Adipocyte (in vitro differentiated cells): ENCODE measurements around the gene LTO1.
"Not testable (repeated sequence)": the region's sequence is repeated elsewhere in the genome, so short reads cannot be mapped to it uniquely, and the experiment has no call there.

Experiments
- DNase-seq: peaks from one replicate; pipeline ENCODE4 v3.0.0-alpha.2; 2015; ENCODE audit warnings: low read depth
- H3K27me3 ChIP-seq: replicated peaks from 2 replicates; pipeline ENCODE4 v1.7.0; 2013; ENCODE audit warnings: mild to moderate bottlenecking, low read length, moderate library complexity; ENCODE audit not compliant: control insufficient read depth, insufficient read depth
- H3K36me3 ChIP-seq: 2 replicates; pipeline ENCODE4 v1.7.0; 2013; ENCODE audit warnings: low read length, mild to moderate bottlenecking, moderate library complexity; ENCODE audit not compliant: control insufficient read depth, insufficient read depth, severe bottlenecking
- H3K4me1 ChIP-seq: 2 replicates; pipeline ENCODE4 v1.7.0; 2013; ENCODE audit warnings: mild to moderate bottlenecking, low read length, moderate library complexity; ENCODE audit not compliant: control insufficient read depth, insufficient read depth
- H3K4me3 ChIP-seq: 2 replicates; pipeline ENCODE4 v1.7.0; 2013; ENCODE audit warnings: mild to moderate bottlenecking, low read length, moderate library complexity
- H3K9ac ChIP-seq: 2 replicates; pipeline ENCODE4 v1.7.0; 2013; ENCODE audit warnings: mild to moderate bottlenecking, low read length, moderate library complexity
- H3K9me3 ChIP-seq: 2 replicates; pipeline ENCODE4 v1.7.0; 2013; ENCODE audit warnings: mild to moderate bottlenecking, low read length, moderate library complexity; ENCODE audit not compliant: control insufficient read depth

The LTO1 gene

DNA sequence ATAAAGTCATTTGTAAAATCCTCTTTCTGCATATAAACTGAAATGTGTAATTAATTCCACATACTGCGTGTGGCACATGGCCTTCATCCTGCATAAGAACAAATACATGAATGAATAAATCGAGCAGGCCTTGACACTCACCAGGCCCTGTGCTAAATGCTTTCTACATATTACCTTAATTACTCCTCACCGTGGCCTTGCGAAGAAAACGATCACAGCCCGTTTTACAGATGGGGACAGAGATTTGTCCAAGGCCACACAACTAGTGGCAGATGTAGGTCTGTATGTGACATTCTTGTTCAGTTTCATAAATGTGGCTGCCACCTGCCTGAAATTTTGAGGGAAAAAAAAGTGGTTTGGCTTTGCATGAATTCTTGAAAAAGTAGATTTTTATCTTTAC is 40.0 kb downstream of the LTO1 start:
- H3K27me3 ChIP-seq: no peaks in the 10 kb centered on the region
- DNase-seq: no peak

DNA sequence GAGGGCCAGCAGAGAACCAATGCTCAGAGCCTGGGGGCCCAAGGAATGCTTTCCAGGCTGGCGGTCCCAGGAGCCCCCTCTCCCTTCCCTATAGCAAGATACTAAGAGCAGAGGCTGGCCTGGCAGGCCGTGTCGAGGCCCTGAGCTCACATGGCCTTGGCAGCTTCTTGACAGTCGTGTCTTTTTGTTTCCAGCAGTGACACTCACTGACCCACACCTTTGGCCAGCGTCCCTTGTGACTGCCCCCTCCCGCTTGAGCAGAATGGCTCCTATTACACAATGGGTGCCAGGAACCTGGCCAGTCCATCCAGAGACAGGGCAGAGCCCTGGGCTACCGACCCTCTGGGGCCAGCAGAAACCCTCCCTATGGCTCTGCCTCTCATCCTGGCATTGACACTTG is 40.6 kb downstream of the LTO1 start:
- Histone ChIP-seq H3K4me3 (no peak overlapping the region), H3K9ac (no peak overlapping the region), H3K36me3 (no peaks in the 10 kb centered on the region), H3K27me3 (no peaks in the 10 kb centered on the region), H3K9me3 (peaks cover 6% of the 10 kb centered on the region), H3K4me1 (peaks cover 18% of the 10 kb centered on the region)
- no peak for DNase-seq

More for the DNA sequence above, 40.0 kb downstream of the LTO1 start:
- Histone ChIP-seq H3K4me1 (peaks cover 24% of the 10 kb centered on the region), H3K4me3 (no peak overlapping the region), H3K9me3 (no peaks in the 10 kb centered on the region), H3K9ac (no peak overlapping the region), H3K36me3 (no peaks in the 10 kb centered on the region)

DNA sequence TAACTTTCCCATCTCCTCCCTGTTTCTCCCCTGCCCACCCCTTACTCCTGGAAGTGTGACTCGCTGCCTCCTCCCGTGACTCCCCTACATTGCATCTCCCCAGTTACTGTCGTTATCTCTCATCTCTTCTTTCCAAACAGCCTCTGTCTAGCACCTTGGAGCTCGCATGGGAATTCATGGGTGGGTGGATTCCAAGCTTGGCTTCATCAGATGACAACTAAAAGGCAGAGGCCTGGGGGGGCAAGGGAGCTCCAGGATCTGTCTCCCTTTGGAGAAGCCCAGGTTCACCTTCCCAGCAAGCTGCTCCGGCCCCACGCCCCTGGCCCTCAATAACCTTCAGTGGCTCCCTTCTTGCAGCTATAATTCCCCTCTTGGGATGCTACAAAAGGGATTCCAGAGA is 41.1 kb downstream of the LTO1 start:
- no peaks in the 10 kb centered on the region for H3K27me3 ChIP-seq
- DNase-seq: no peak
- H3K4me3 ChIP-seq: no peak overlapping the region

DNA sequence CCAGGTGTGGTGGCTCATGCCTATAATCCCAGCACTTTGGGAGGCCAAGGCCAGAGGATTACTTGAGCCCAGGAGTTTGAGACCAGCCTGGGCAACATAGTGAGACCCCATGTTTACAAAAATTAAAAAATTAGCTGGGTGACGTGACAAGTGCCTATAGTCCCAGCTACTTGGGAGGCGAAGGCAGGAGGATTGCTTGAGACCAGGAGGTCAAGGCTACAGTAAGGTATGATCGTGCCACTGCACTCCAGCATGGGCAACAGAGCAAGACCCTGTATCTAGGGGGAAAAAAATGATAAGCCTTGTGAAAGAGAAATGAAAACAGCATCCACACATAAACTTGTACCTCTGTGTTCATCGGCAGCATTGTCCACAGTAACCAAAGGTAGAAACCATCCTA is 42.3 kb downstream of the LTO1 start:
- Histone ChIP-seq H3K4me1 (peaks cover 15% of the 10 kb centered on the region), H3K27me3 (no peaks in the 10 kb centered on the region), H3K4me3 (no peak overlapping the region), H3K9me3 (peaks cover 8% of the 10 kb centered on the region), H3K9ac (no peak overlapping the region), H3K36me3 (no peaks in the 10 kb centered on the region)
- no peak for DNase-seq

More for the DNA sequence above, 41.1 kb downstream of the LTO1 start:
- Histone ChIP-seq H3K9me3 (peaks cover 8% of the 10 kb centered on the region), H3K9ac (no peak overlapping the region), H3K36me3 (no peaks in the 10 kb centered on the region), H3K4me1 (peaks cover 18% of the 10 kb centered on the region)

DNA sequence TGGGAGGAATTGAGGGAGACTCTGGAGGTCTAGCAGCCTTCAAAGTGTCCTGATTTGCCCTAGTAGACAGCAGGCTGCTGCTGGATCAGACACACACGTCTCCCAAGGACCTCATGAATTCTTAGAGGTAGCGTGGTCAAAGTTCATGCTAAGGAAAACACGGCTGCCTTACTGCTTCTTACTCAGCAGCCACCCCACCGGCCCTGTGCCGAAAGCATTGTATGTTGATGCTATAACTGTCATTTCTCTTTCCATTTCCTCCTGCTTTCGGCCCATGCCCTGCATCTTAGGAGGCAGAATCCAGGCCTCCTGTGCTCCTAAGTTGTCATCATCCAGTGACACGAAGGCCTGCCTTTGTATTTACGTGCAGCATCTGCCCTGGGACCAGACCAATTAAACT is 44.7 kb downstream of the LTO1 start:
- H3K27me3 ChIP-seq: no peaks in the 10 kb centered on the region
- DNase-seq: no peak
- peaks cover 8% of the 10 kb centered on the region for H3K9me3 ChIP-seq
- H3K9ac ChIP-seq: no peak overlapping the region
- no peaks in the 10 kb centered on the region for H3K36me3 ChIP-seq
- H3K4me3 ChIP-seq: no peak overlapping the region
- H3K4me1 ChIP-seq: no peaks in the 10 kb centered on the region

DNA sequence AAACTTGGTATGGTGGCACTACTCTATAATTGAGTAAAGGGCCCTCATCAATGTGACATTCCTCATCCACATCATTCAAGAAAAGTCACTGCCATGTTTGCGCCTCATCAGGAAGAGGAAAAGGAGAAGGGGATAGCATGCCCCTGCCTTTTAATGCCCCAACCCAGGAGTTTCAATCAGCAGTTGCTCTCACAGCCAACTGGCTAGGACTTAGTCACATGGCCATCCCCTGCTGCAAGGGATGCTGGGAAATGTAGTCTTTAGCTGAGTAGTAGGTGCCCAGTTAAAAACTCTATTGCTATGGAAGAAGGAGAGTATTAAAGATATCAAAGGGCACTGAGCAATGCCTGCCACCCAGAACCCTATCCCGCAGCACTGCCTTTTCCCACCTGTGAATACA is 45.1 kb downstream of the LTO1 start:
- H3K36me3 ChIP-seq: no peaks in the 10 kb centered on the region
- no peak overlapping the region for H3K9ac ChIP-seq

DNA sequence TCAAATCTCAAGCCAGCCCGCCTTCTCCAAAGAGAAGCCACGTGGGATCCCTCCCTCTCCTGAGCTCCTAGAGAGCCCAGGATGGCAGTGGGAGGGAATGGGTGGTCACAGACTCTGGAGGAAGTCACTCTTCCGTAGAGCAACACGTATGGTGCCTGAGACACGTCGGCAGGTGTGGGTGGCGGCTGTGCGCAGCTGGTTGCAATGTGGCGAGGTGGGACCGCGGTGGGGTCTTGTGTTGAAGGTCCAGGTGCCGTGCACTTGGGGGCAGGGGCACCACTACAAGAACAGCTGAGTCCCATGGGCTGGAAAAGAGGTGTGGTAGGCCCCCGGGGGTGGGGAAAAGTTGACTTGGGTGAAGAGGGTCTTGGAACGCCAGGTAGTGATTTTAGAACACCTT is 47.6 kb downstream of the LTO1 start:
- Histone ChIP-seq H3K4me3 (no peak overlapping the region), H3K9me3 (peaks cover 8% of the 10 kb centered on the region), H3K27me3 (no peaks in the 10 kb centered on the region), H3K9ac (no peak overlapping the region), H3K4me1 (no peaks in the 10 kb centered on the region), H3K36me3 (no peaks in the 10 kb centered on the region)
- no peak for DNase-seq

More for the DNA sequence above, 45.1 kb downstream of the LTO1 start:
- Histone ChIP-seq H3K4me3 (no peak overlapping the region), H3K27me3 (no peaks in the 10 kb centered on the region), H3K9me3 (peaks cover 8% of the 10 kb centered on the region), H3K4me1 (no peaks in the 10 kb centered on the region)
- no peak for DNase-seq

DNA sequence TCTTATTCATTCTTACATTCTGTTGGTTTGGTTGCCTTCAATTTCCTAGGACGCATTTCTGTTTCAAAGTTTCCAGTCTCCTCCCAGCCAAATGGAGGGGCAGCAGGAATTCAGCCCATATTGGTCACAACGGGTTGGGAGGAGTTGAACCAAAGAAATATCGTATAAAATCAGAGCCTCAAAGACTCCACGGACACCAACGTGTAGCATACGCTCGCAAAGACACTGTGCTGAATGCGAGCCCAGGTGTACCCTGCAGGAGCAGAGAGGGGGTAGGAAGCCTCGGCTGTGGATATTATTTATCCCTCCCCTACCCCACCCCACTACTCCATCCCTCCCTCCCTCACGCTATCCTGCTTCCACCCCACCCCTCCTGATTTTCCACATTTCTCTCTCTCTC is 49.7 kb downstream of the LTO1 start:
- Histone ChIP-seq H3K36me3 (no peaks in the 10 kb centered on the region), H3K4me3 (no peak overlapping the region), H3K4me1 (peaks cover 3% of the 10 kb centered on the region), H3K9ac (no peak overlapping the region), H3K9me3 (peaks cover 8% of the 10 kb centered on the region), H3K27me3 (no peaks in the 10 kb centered on the region)
- no peak for DNase-seq

DNA sequence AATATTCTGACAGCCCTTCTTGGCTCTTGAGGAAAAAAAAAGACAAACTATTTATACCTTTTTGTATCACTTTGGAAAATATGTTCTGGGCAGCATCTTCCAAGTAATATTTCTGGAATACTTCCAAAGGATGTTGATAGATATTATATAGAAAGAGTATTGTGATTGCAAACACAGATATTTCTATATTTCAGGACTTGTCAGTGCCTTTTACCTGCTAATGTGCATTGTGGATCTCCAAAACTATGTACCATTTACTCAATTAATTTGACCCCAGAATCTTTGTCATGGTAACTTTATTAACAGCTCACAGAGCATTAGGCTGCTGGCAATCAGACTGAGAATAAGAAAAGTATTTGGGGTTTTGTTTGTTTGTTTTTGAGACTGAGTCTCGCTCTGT is 50.9 kb downstream of the LTO1 start:
- Histone ChIP-seq H3K27me3 (no peaks in the 10 kb centered on the region), H3K4me3 (no peak overlapping the region), H3K9ac (no peak overlapping the region), H3K36me3 (no peaks in the 10 kb centered on the region), H3K4me1 (peaks cover 5% of the 10 kb centered on the region), H3K9me3 (no peaks in the 10 kb centered on the region)
- no peak for DNase-seq

DNA sequence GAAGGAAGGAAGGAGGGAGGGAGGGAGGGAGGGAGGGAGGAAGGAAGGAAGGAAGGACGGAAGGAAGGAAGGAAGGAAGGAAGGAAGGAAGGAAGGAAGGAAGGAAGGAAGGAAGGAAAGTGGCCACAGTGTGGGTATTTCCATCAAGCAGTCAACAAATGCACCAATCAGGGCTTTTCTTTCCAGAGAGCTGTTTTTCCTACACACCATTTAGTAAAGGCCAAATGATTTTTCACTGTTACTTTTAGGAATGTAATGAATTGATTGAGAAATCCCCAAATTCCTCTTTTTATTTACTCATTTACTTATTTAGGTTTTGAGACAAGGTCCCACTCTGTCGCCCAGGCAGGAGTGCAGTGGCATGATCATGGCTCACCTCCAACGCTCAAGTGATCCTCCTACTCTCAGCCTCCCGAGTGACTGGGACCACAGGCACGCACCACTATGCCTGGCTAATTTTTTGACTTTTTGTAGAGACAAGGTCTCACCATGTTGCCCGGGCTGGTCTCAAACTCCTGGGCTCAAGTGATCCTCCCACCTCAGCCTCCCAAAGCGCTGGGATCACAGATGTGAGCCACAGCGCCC is 53.0 kb downstream of the LTO1 start:
- H3K4me3 ChIP-seq, H3K4me1 ChIP-seq, H3K27me3 ChIP-seq, H3K9ac ChIP-seq, DNase-seq, H3K9me3 ChIP-seq, H3K36me3 ChIP-seq: not testable (repeated sequence)

DNA sequence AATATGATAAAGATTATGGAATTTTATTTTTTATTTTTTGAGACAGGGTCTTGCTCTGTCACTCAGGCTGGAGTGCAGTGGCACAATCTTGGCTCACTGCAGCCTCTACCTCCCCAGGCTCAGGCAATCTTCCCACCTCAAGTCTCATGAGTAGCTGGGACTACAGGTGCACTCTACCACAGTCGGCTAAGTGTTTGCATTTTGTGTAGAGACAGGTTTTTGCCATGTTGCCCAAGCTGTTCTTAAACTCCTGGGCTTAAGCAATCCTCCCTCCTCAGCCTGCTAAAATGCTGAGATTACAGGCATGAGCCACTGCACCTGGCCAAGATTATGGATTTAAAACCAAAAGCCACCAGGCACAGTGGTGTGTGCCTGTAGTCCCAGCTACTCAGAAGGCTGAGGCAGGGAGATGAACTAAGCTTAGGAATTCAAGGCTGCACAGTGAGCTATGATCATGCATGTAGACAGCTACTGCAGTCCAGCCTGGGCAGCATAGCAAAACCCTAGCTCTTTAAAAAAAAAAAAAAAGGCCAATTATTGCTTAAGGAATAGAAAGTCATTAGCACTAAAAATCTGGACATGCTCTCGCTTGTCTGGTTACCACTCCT is 54.4 kb downstream of the LTO1 start:
- H3K36me3 ChIP-seq: no peaks in the 10 kb centered on the region
- H3K27me3 ChIP-seq: no peaks in the 10 kb centered on the region
- no peak overlapping the region for H3K4me3 ChIP-seq
- DNase-seq: no peak
- no peak overlapping the region for H3K9ac ChIP-seq
- peaks cover 9% of the 10 kb centered on the region for H3K4me1 ChIP-seq
- H3K9me3 ChIP-seq: no peaks in the 10 kb centered on the region

DNA sequence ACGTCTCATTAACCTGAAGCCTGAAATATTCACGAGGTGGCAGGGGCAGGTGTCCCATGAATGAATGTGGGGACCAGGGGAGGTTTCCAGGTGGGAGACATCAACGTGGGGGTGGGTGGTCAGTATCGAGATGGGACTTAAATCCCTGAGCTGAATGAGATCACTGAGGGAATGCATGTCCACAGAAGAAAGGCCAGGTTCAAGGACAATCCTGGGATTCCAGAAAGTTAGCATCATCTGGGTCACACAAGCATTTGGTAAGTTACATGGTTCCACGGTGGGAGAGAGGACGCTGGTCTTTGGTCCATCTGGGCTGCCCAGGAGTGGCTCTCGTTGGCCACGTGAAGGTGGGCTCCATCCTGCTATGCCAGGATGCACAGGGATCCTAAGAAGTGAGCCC is 56.9 kb downstream of the LTO1 start:
- Histone ChIP-seq H3K4me3 (no peak overlapping the region), H3K27me3 (peaks cover 4% of the 10 kb centered on the region), H3K9ac (no peak overlapping the region), H3K4me1 (peaks cover 9% of the 10 kb centered on the region), H3K9me3 (no peaks in the 10 kb centered on the region), H3K36me3 (no peaks in the 10 kb centered on the region)
- DNase-seq: no peak
